HepG2 (cell line): ENCODE measurements around the gene RNASE12. TPM values are rescaled to one million over a fixed set of nuclear protein-coding genes. Genes with fewer than 3 reads are reported as not detected.

ENCODE experiments used
- ARHGAP35 ChIP-seq: sonication (generic); formaldehyde crosslinking; IDR thresholded peaks from 2 replicates; pipeline ENCODE4 v1.9.0; 2022; ENCODE audit warnings: mild to moderate bottlenecking, inconsistent platforms, moderate library complexity, missing genetic modification reagents, borderline replicate concordance
- BRF2 ChIP-seq: sonication (generic); formaldehyde crosslinking; IDR thresholded peaks from 2 replicates; pipeline ENCODE4 v1.8.1; 2022; ENCODE audit warnings: mild to moderate bottlenecking, missing genetic modification reagents
- FOXO4 ChIP-seq: sonication (generic); formaldehyde crosslinking; conservative IDR thresholded peaks from 2 replicates; pipeline ENCODE4 v1.8.1; 2023; ENCODE audit warnings: missing genetic modification reagents
- GATAD2A ChIP-seq: IDR thresholded peaks from 2 replicates; pipeline ENCODE4 v1.6.1; 2016
- HNF1A ChIP-seq, 2 experiments: sonication (generic) in 1 of 2; formaldehyde crosslinking in 1 of 2; IDR thresholded peaks; 2 replicates each; pipeline versions ENCODE4 v1.4.0 to v1.6.1; 2016 to 2020; ENCODE audit warnings: borderline replicate concordance in 1 of 2, low read depth in 1 of 2, mild to moderate bottlenecking in 1 of 2, missing genetic modification reagents in 1 of 2
- HNRNPL ChIP-seq: fragments of 200-400 bp; formaldehyde crosslinking; IDR thresholded peaks from 2 replicates; pipeline ENCODE4 v1.6.1; 2017; ENCODE audit warnings: mild to moderate bottlenecking, low read depth, low read length
- IRF1 ChIP-seq: sonication (generic); formaldehyde crosslinking; IDR thresholded peaks from 2 replicates; pipeline ENCODE4 v1.4.0; 2020; ENCODE audit warnings: low read depth, mild to moderate bottlenecking, missing genetic modification reagents
- MTA1 ChIP-seq: sonication (generic); formaldehyde crosslinking; IDR thresholded peaks from 2 replicates; pipeline ENCODE4 v1.4.0; 2020; ENCODE audit warnings: missing genetic modification reagents, mild to moderate bottlenecking, borderline replicate concordance
- RARA ChIP-seq: IDR thresholded peaks from 2 replicates; pipeline ENCODE4 v1.6.1; 2016; ENCODE audit warnings: missing genetic modification reagents, missing compliant biosample characterization
- REL ChIP-seq: sonication (generic); formaldehyde crosslinking; conservative IDR thresholded peaks from 2 replicates; pipeline ENCODE4 v1.8.0; 2022; ENCODE audit warnings: mild to moderate bottlenecking, missing genetic modification reagents, moderate library complexity
- SAP130 ChIP-seq: IDR thresholded peaks from 2 replicates; pipeline ENCODE4 v1.6.1; 2016; ENCODE audit warnings: low read depth
- SP1 ChIP-seq, 2 experiments: fragments of 450-650 bp in 1 of 2; sonication (generic) in 1 of 2; formaldehyde crosslinking in 1 of 2; IDR thresholded peaks; 2 replicates each; pipeline versions ENCODE4 v1.4.0 to v1.6.1; 2016 to 2020; ENCODE audit warnings: missing genetic modification reagents in 1 of 2
- ZBTB34 ChIP-seq: sonication (generic); formaldehyde crosslinking; IDR thresholded peaks from 2 replicates; pipeline ENCODE4 v1.8.0; 2022; ENCODE audit warnings: mild to moderate bottlenecking, missing genetic modification reagents
- ZFP62 ChIP-seq: sonication (generic); formaldehyde crosslinking; IDR thresholded peaks from 2 replicates; pipeline ENCODE4 v1.4.0; 2020; ENCODE audit warnings: missing genetic modification reagents
- ZNF503 ChIP-seq: sonication (generic); formaldehyde crosslinking; IDR thresholded peaks from 2 replicates; pipeline ENCODE4 v1.4.0; 2020; ENCODE audit warnings: missing genetic modification reagents
- ZNF670 ChIP-seq: sonication (generic); formaldehyde crosslinking; IDR thresholded peaks from 2 replicates; pipeline ENCODE4 v1.8.0; 2022; ENCODE audit warnings: mild to moderate bottlenecking, missing genetic modification reagents, borderline replicate concordance
- ZNF747 ChIP-seq: sonication (generic); formaldehyde crosslinking; IDR thresholded peaks from 2 replicates; pipeline ENCODE4 v1.8.1; 2023; ENCODE audit warnings: missing genetic modification reagents, mild to moderate bottlenecking, borderline replicate concordance
- polyA plus RNA-seq, 8 experiments: library from polyadenylated mRNA; depleted of rRNA in 3 of 8; stranded (reverse) in 7 of 8; unstranded in 1 of 8; fragments of >200 nt; fragmentation: Illumina TruSeq in 4 of 8; extraction: Trizol in 4 of 8; gene quantifications; 2 replicates each; pipeline versions ENCODE4 v1.2.1 to v1.2.3, GENCODE V29; 2011 to 2016; ENCODE audit warnings: low read depth in 4 of 8, missing spikeins in 1 of 8, mixed read lengths in 1 of 8; ENCODE audit not compliant: insufficient read depth in 1 of 8
- total RNA-seq, 5 experiments: library from RNA; depleted of rRNA; stranded (reverse); fragments of >200 nt; fragmentation: Illumina TruSeq; extraction: Trizol; gene quantifications; 2 replicates each; pipeline ENCODE4 v1.2.3, GENCODE V29; 2016; ENCODE audit warnings: low read depth in 1 of 5

RNASE12 gene
- total and polyA plus RNA-seq, 2 of the 13 experiments (the other 11 are each of a cell fraction or from before 2014, with no cell fraction given) = not detected

- no peak for TF ChIP-seq ZNF503
- peak; percentile 56; the same call in 1 of the 2 replicates for TF ChIP-seq ZNF747
- TF ChIP-seq ZBTB34 = 0 out of 2 replicates have a peak, but pooled peaks have one; percentile 34
- peak; percentile 45; the same call in 1 of the 2 replicates for TF ChIP-seq SAP130
- no peak for TF ChIP-seq IRF1
- no peak for TF ChIP-seq HNRNPL
- peak; percentile 53; the same call in 1 of the 2 replicates for TF ChIP-seq GATAD2A
- TF ChIP-seq HNF1A (IDR thresholded peaks at IDR 0.05; ENCODE audit: low read depth) = peak; percentile 14; the same call in 1 of the 2 replicates
- no peak for TF ChIP-seq HNF1A (CRISPR knock-in tag; IDR thresholded peaks at IDR 0.05; ENCODE audit: borderline replicate concordance)
- no peak for TF ChIP-seq SP1 (IDR thresholded peaks at IDR 0.05)
- no peak for TF ChIP-seq SP1 (CRISPR knock-in tag; IDR thresholded peaks at IDR 0.05)
- no peak for TF ChIP-seq REL (CRISPR knock-in tag)
- no peak for TF ChIP-seq BRF2 (CRISPR knock-in tag)
- no peak for TF ChIP-seq FOXO4
- no peak for TF ChIP-seq MTA1 (CRISPR knock-in tag)
- peak; percentile 14; the same call in 1 of the 2 replicates for TF ChIP-seq RARA (CRISPR knock-in tag)
- no peak for TF ChIP-seq ARHGAP35 (CRISPR knock-in tag)
- 0 out of 2 replicates have a peak, but pooled peaks have one; percentile 43 for TF ChIP-seq ZNF670 (CRISPR knock-in tag)
- no peak for TF ChIP-seq ZFP62
These were observed 39.3 kb upstream of the RNASE12 start (continued) for GRCh38 chr14:20630340-20631022.
